ENCODE results near the gene FGF22. TPM values are rescaled to one million over a fixed set of nuclear protein-coding genes. Genes with fewer than 3 reads are reported as not detected.

The FGF22 gene
- total and polyA plus RNA-seq, 2 of the 13 experiments (the other 11 are each of a cell fraction or from before 2014, with no cell fraction given) = 0.24 TPM; not detected in 1

DNA sequence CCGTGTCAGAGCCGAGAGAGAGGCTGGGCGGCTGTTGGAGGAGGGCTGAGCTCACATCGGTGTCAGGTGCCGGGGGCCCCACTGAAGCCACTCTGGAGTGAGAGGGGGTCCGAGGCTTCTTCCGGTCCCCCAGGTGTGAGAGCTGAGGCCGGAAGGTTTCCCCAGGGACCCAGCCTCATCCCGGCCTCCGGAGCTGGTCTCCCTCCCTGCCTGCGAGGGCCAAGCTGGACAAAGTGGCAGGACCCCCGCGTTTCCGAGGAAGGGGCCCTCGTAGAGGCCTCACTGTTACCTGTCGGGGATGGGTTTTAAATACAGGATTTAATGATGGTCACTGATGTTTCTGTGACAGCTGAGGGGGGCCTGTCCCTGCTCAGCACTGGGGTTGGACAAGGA, 43.4 kb upstream of the FGF22 start:
- Histone ChIP-seq H3K9ac (ENCODE audit: insufficient read depth, low read depth, low read length) (no peak overlapping the region), H3K4me3 (replicated peaks in 1 of 3; ENCODE audit: insufficient read depth in 1 of 3, low read depth in 2 of 3, low read length in 3 of 3) (no peak overlapping the region), H3K4me2 (ENCODE audit: low read depth, low read length) (no peak overlapping the region), H3K9me3 (ENCODE audit: low read length) (no peaks in the 10 kb centered on the region), H3K27me3 (ENCODE audit: control insufficient read depth in 1 of 2, insufficient read depth in 2 of 2, low read length in 2 of 2) (peaks cover 11 to 68% of the 10 kb centered on the region in 2 experiments; a peak in 4 of 5 replicates), H3K27ac (ENCODE audit: extremely low read length, insufficient read depth, low read length) (no peak overlapping the region), H3K79me2 (ENCODE audit: insufficient read depth, low read length) (no peaks in the 10 kb centered on the region), H3K36me3 (replicated peaks in 1 of 2; ENCODE audit: control insufficient read depth in 1 of 2, insufficient read depth in 2 of 2, low read length in 2 of 2) (no peaks in the 10 kb centered on the region), H4K20me1 (ENCODE audit: insufficient read depth, low read length) (peaks cover 12% of the 10 kb centered on the region; the same call in 1 of the 2 replicates), H3K4me1 (ENCODE audit: insufficient read depth, low read length) (no peaks in the 10 kb centered on the region), H2AFZ (ENCODE audit: low read length) (no peak overlapping the region)
- BruUV-seq (replicated peaks) = no TSS peak
- in situ Hi-C loops (cut with HindIII; ENCODE audit: extremely low pct_ligation_motif_present, low pct_unique_long_range_greater_than_20kb) = no loop called here
- intact Hi-C loops (cut with micrococcal nuclease; ENCODE audit: unreplicated experiment) = no loop called here
- ChIA-PET POLR2A (no interaction called here), CTCF (ENCODE audit: low intra/inter-chr PET ratio, low total read pairs) (no interaction called here)
- DNase-seq (ENCODE audit: low spot score) (no peak), ATAC-seq (no peak), FAIRE-seq (no peak)
- WGBS (ENCODE audit: low lambda C conversion rate) = 0% methylated on average over 2 of the region's 16 CpGs
- TF ChIP-seq SCMH1 (CRISPR knock-in tag; IDR thresholded peaks at IDR 0.05; ENCODE audit: borderline replicate concordance) = no peak
- no peak for TF ChIP-seq ZIK1 (CRISPR knock-in tag; IDR thresholded peaks at IDR 0.05; ENCODE audit: borderline replicate concordance, low read depth)
- TF ChIP-seq PHF8 (CRISPR knock-in tag; IDR thresholded peaks at IDR 0.05) = no peak
- no peak for TF ChIP-seq ATF7-NPFF (CRISPR knock-in tag; IDR thresholded peaks at IDR 0.05; ENCODE audit: low read depth)
- TF ChIP-seq, protein P1, sequence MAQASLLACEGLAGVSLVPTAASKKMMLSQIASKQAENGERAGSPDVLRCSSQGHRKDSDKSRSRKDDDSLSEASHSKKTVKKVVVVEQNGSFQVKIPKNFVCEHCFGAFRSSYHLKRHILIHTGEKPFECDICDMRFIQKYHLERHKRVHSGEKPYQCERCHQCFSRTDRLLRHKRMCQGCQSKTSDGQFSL (CRISPR knock-in tag; IDR thresholded peaks at IDR 0.05) = no peak
- TF ChIP-seq HMG20B (CRISPR knock-in tag; conservative IDR thresholded peaks at IDR 0.05) = no peak
- TF ChIP-seq EP300 (IDR thresholded peaks at IDR 0.05; ENCODE audit: low read depth in 2 of 2, low read length in 2 of 2) = no peak
- TF ChIP-seq EP300 (CRISPR knock-in tag; IDR thresholded peaks at IDR 0.05; ENCODE audit: borderline replicate concordance) = no peak
- TF ChIP-seq, protein P2, sequence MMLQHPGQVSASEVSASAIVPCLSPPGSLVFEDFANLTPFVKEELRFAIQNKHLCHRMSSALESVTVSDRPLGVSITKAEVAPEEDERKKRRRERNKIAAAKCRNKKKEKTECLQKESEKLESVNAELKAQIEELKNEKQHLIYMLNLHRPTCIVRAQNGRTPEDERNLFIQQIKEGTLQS (CRISPR knock-in tag; IDR thresholded peaks at IDR 0.05) = no peak
- TF ChIP-seq, protein P3, sequence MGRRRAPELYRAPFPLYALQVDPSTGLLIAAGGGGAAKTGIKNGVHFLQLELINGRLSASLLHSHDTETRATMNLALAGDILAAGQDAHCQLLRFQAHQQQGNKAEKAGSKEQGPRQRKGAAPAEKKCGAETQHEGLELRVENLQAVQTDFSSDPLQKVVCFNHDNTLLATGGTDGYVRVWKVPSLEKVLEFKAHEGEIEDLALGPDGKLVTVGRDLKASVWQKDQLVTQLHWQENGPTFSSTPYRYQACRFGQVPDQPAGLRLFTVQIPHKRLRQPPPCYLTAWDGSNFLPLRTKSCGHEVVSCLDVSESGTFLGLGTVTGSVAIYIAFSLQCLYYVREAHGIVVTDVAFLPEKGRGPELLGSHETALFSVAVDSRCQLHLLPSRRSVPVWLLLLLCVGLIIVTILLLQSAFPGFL (CRISPR knock-in tag; IDR thresholded peaks at IDR 0.05) = no peak
- TF ChIP-seq RAD21 (CRISPR knock-in tag; IDR thresholded peaks at IDR 0.05) = no peak
- TF ChIP-seq, protein P4, sequence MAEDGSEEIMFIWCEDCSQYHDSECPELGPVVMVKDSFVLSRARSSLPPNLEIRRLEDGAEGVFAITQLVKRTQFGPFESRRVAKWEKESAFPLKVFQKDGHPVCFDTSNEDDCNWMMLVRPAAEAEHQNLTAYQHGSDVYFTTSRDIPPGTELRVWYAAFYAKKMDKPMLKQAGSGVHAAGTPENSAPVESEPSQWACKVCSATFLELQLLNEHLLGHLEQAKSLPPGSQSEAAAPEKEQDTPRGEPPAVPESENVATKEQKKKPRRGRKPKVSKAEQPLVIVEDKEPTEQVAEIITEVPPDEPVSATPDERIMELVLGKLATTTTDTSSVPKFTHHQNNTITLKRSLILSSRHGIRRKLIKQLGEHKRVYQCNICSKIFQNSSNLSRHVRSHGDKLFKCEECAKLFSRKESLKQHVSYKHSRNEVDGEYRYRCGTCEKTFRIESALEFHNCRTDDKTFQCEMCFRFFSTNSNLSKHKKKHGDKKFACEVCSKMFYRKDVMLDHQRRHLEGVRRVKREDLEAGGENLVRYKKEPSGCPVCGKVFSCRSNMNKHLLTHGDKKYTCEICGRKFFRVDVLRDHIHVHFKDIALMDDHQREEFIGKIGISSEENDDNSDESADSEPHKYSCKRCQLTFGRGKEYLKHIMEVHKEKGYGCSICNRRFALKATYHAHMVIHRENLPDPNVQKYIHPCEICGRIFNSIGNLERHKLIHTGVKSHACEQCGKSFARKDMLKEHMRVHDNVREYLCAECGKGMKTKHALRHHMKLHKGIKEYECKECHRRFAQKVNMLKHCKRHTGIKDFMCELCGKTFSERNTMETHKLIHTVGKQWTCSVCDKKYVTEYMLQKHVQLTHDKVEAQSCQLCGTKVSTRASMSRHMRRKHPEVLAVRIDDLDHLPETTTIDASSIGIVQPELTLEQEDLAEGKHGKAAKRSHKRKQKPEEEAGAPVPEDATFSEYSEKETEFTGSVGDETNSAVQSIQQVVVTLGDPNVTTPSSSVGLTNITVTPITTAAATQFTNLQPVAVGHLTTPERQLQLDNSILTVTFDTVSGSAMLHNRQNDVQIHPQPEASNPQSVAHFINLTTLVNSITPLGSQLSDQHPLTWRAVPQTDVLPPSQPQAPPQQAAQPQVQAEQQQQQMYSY (CRISPR knock-in tag; IDR thresholded peaks at IDR 0.05) = no peak
- no peak for TF ChIP-seq ZNF766 (CRISPR knock-in tag; IDR thresholded peaks at IDR 0.05; ENCODE audit: borderline replicate concordance)
